GM18508 (cell line): ENCODE data around the gene SCUBE1.
"Not testable (repeated sequence)": the region's sequence is repeated elsewhere in the genome, so short reads cannot be mapped to it uniquely, and the experiment has no call there.

ENCODE experiments used
- ATAC-seq: cut with Tn5 transposase; IDR thresholded peaks from one replicate; pipeline ENCODE4 v1.9.1; 2021; ENCODE audit warnings: moderate number of reproducible peaks; ENCODE audit not compliant: insufficient read depth, unreplicated experiment

SCUBE1 gene

GRCh38 chr22:43363315-43364168 lies 20.4 kb upstream of the SCUBE1 start:
- no peak for ATAC-seq

GRCh38 chr22:43360576-43360975 lies 17.4 kb upstream of the SCUBE1 start:
- no peak for ATAC-seq

- no peak for ATAC-seq
Measured at GRCh38 chr22:43356881-43357280, 13.7 kb upstream of the SCUBE1 start.

GRCh38 chr22:43355688-43356087 lies 12.5 kb upstream of the SCUBE1 start:
- not testable (repeated sequence) for ATAC-seq

GRCh38 chr22:43351966-43352345 lies 8.8 kb upstream of the SCUBE1 start:
- no peak for ATAC-seq

- no peak for ATAC-seq
Measured at GRCh38 chr22:43349636-43350035, 6.5 kb upstream of the SCUBE1 start.

- no peak for ATAC-seq
Measured at GRCh38 chr22:43346521-43346929, 3.4 kb upstream of the SCUBE1 start.

- ATAC-seq: no peak
Measured at GRCh38 chr22:43345761-43346301, 2.7 kb upstream of the SCUBE1 start.

GRCh38 chr22:43345356-43345755 lies 2.2 kb upstream of the SCUBE1 start:
- no peak for ATAC-seq

- no peak for ATAC-seq
Measured at GRCh38 chr22:43344520-43344787, 1.3 kb upstream of the SCUBE1 start.

GRCh38 chr22:43343670-43344519 lies 723 bp upstream of the SCUBE1 start:
- no peak for ATAC-seq

- ATAC-seq: no peak
Measured at GRCh38 chr22:43342347-43343261, 568 bp downstream of the SCUBE1 start.

- no peak for ATAC-seq
Measured at GRCh38 chr22:43341565-43341964, 1.6 kb downstream of the SCUBE1 start.

GRCh38 chr22:43338766-43339345 lies 4.3 kb downstream of the SCUBE1 start:
- ATAC-seq: no peak

- no peak for ATAC-seq
Measured at GRCh38 chr22:43337946-43338345, 5.2 kb downstream of the SCUBE1 start.

- no peak for ATAC-seq
Measured at GRCh38 chr22:43337385-43337784, 5.8 kb downstream of the SCUBE1 start.

- ATAC-seq: no peak
Measured at GRCh38 chr22:43334378-43334777, 8.8 kb downstream of the SCUBE1 start.

- ATAC-seq: no peak
Measured at GRCh38 chr22:43333978-43334377, 9.2 kb downstream of the SCUBE1 start.

GRCh38 chr22:43333156-43333555 lies 10.0 kb downstream of the SCUBE1 start:
- no peak for ATAC-seq

- no peak for ATAC-seq
Measured at GRCh38 chr22:43331698-43332097, 11.5 kb downstream of the SCUBE1 start.
